Frontal cortex (tissue), 4 donors: Measurements from ENCODE around the gene TGFBRAP1. TPM values are rescaled to one million over a fixed set of nuclear protein-coding genes. Genes with fewer than 3 reads are reported as not detected.

Experiments used
- DNase-seq, 2 donors: peaks; one replicate each; pipeline ENCODE4 v3.0.0; 2012; ENCODE audit warnings: low spot score in 2 of 2
- FAIRE-seq: peaks from 2 replicates; lab custom pipeline; 2012; peaks lifted over from hg19 to GRCh38; lab: Jason Lieb, UNC
- total RNA-seq: library from RNA; depleted of rRNA; stranded (reverse); fragments of >200 nt; gene quantifications from one replicate; pipeline ENCODE4 v1.2.3, GENCODE V29; 2014
- donor health status: control.
- donor health status: control.
- donor health status: control.

The TGFBRAP1 gene, protein sequence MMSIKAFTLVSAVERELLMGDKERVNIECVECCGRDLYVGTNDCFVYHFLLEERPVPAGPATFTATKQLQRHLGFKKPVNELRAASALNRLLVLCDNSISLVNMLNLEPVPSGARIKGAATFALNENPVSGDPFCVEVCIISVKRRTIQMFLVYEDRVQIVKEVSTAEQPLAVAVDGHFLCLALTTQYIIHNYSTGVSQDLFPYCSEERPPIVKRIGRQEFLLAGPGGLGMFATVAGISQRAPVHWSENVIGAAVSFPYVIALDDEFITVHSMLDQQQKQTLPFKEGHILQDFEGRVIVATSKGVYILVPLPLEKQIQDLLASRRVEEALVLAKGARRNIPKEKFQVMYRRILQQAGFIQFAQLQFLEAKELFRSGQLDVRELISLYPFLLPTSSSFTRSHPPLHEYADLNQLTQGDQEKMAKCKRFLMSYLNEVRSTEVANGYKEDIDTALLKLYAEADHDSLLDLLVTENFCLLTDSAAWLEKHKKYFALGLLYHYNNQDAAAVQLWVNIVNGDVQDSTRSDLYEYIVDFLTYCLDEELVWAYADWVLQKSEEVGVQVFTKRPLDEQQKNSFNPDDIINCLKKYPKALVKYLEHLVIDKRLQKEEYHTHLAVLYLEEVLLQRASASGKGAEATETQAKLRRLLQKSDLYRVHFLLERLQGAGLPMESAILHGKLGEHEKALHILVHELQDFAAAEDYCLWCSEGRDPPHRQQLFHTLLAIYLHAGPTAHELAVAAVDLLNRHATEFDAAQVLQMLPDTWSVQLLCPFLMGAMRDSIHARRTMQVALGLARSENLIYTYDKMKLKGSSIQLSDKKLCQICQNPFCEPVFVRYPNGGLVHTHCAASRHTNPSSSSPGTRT
- total RNA-seq = 20.4 TPM

DNA sequence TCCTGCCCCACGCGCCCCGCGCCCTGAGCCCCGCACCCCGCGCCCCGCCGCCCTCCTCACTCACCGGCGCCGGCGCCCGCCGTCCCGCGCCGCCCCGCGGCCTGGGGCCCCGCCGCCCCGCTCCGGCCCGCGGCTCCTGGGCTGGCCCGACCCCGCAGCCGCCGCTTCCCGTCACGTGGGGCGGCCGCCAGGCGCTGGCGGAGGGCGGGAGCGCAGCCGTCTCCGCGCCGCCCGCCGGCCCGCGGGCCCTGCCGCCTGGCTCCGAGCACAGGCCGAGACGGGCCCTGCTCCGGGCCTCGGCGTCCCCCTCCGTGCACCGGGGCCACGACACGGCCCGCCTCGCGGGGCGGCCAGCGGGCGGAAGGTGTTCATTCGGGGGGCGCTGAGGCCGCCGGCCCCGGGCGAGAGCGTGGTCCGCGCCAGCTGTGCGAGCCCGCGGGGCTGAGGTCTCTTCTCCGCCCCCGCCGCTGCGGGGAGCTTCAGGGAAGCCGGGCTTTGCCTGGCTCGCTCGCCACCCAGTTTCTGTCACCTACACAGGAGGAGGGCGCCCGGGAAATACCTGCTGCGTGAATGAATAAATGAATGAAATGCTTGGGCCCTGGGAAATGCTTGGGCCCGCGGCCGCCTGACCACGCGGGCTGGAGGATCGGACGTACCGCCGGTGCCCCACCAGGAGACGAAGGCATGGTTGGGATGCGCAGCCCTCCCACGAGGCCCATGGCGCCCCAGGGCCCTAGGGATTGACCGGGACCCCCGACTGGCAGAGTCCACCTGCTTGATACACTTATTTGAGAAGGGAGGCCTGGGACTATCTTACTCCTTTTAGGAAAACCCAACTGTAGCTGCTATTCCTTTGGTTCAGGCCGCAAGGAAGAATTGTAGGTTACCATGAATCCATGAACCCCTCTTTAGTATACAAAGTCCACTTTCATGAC lies at the start of gene TGFBRAP1:
Gene TGFBRAP1, minus strand, starts transcription at position 175 of the 935 bp plus-strand sequence. CDS start 21,434 bp downstream, outside the sequence.
- no peak for FAIRE-seq
- peak; percentile 82 to 88 for DNase-seq

DNA sequence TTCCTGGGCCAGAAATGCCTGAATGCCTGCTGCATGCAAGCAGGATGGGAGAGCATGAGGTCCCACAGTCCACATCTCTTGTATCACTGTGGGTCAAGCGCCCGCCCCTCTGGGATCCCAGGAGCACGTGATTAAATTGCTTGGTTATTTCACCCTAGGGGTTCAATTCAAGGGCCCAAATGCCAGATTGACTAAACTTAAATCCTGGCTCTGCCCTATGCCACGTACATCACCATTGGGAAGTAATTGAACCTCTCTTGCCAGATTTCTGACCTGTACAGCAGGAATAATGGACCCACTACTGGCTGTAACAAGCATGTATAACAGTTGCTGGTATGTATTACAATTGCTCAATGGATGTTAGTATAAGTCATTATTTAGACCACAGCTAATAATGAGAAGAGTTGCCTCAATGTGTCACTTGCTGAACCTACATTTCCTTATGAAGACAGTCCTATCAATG lies 49.4 kb upstream of the TGFBRAP1 start:
- DNase-seq = no peak
- no peak for FAIRE-seq

DNA sequence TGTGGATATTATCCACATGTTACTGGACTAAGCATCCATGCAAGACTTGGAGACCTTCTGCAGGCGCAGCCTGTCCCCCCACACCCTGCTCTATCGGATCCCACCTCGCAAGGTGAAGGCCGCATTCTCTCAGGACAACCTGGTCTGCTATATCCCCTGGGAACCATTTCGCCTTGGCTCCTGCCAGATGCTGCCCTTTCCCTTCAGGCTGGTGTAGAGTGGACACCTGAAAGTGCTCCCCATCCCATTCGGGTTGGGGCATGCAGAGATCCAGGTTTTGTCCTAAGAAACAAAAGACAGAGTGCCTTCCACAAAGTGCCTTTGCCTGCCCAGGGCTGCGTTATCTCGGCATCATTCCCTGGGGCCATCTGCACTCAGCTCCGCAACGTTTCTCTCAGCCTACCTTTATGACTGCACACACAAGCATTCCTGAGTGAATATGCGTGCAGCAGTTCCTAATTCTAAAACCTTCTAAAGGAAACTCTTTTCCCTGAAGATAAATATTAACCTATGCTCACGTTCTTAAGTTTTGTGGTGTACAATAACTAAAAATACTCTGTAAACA lies 48.8 kb upstream of the TGFBRAP1 start:
- DNase-seq = no peak
- no peak for FAIRE-seq

DNA sequence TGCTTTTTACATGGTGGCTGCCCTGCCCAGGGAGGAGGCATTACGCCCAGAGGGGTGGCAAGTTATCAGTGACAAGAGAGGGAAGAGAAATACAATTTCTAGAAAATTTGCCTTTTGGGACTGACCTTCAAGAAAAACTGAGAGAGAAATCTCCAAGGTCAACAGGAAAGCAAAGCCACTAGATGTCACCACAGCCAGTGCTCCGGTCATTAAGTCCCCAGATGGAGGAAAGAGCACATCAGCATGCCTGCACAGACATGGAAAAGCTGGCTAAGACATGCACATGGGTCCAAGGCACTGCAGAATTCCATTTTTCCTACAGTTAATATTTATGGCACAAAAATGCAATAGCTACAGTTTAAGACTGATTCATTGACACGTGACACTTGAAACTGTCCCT lies 48.3 kb upstream of the TGFBRAP1 start:
- DNase-seq (no peak), FAIRE-seq (no peak)

DNA sequence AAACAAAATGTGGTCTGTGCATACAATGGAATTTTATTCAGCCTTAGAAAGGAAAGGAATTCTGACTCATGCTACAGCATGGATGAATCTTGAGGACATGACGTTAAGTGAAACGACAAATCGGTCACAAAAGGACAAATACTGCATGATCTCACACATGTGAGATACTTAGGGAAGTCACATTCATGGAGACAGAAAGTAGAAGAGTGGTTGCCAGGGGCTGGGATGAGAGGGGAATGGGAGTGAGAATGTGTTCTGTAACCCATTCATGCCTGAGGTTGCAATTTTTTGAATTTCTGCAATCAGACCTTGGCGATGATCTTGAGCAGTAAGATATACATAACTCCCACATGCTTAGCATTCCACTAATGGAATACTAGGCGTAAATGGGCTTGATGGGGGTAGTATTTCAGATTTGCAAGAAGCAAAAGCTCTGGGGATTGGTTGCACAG lies 47.3 kb upstream of the TGFBRAP1 start:
- FAIRE-seq = no peak

DNA sequence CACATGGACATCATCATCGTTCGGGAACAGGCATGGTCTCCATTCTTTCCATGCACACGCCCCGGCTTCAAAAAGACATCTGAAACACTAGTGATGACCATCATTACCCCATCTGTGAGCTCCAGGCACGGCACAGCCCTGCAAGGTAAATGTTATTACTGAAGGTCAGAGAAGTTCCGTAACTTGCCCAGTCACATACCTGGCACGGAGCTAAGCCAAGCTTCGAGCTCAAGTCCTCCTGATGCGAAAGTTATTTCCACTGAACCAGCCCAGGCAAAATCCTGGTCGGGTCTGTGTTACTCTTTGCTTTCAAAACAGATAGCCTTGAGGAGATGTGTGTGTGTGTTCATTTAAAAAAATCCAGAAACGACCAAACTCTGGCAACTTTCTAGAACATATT lies 46.5 kb upstream of the TGFBRAP1 start:
- no peak for DNase-seq
- no peak for FAIRE-seq

More for the DNA sequence above, 47.3 kb upstream of the TGFBRAP1 start:
- DNase-seq = no peak

DNA sequence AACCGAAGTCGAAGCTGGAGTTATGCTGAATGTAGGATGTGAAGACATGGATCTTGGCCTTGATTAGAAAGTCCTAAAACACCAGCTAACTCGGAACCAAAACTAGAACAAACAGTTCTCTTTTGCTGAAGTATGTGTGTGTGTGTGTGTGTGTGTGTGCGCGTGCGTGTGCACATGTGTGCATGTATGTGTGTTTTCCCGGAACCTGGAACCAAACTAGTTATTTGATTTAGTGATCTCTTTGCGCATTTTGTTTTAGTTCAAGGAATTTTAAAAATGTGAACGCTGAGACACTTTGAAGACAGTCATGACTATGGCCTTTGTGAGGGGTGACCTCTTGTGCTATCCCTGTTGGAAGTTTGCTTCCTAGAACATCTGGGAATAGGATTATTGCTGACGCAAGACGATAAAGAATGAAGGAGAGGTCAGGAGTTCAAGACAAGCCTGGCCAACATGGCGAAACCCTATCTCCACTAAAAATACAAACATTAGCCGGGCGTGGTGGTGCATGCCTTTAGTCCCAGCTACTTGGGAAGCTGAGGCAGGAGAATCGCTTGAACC lies 45.5 kb upstream of the TGFBRAP1 start:
- FAIRE-seq (no peak), DNase-seq (no peak)

DNA sequence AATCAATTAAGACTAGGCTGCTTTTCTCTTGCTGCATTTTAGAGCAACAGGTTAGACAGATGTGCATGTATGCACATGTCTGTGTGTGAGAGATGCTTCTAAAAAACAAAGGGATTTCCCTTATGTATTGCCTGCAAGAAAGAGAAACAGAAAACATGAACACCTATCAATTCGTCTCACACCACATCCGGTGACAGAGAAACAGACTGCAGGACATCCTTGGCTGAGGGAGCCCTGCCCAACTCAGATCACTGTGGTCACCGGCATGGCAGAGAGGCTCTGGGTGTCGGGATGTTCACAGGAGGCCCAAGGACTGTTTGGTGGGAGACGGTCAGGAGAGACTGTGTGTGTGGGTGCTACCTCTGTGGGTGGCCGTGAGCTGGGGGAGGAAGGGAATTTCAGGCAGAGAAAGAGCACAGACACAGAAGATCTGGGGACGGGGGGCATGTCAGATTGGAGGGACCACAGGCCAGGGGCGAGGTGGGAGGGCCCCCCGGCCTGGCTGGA lies 44.4 kb upstream of the TGFBRAP1 start:
- DNase-seq (no peak), FAIRE-seq (no peak)

DNA sequence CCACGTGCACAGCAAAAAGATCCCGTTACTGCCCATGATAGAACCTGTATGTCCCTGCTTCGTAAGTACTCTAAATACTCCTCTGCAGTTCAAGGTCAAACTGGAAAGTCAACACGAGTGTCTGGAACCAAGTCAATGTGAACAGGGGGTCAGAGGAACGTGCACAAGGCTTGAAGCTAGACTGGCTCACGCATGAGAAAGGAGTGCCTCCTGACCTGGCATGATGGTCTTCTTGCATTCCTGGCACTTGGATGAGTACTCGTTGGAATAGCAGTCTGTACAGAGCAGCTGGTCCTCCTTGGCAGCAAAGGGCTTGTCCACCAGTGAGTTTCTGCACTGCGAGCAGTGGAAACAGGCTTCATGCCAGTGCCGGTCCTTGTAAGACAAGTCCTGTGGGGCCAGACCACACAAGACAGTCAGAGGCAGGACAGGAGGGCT lies 43.8 kb upstream of the TGFBRAP1 start:
- no peak for FAIRE-seq

DNA sequence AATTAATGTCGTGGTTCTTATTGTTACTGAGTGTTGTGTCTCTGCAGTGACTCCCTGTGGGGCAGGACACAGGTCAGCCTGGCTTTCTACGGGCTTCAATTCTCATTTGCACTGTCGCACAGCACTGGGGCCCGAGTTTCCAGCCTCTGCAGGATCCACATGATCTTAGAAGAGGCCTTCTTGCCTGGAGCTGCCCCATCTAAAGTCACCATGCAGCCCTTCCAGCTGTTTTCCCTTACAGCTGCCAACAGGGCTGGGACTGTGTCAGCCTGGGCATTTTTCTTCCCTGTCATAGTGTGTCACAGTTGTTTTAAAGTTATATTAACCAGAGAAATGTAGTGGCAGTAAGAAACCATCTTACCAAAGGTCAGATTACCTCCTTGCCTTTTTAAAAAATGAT lies 42.3 kb upstream of the TGFBRAP1 start:
- DNase-seq = no peak
- FAIRE-seq = no peak

More for the DNA sequence above, 43.8 kb upstream of the TGFBRAP1 start:
- no peak for DNase-seq

DNA sequence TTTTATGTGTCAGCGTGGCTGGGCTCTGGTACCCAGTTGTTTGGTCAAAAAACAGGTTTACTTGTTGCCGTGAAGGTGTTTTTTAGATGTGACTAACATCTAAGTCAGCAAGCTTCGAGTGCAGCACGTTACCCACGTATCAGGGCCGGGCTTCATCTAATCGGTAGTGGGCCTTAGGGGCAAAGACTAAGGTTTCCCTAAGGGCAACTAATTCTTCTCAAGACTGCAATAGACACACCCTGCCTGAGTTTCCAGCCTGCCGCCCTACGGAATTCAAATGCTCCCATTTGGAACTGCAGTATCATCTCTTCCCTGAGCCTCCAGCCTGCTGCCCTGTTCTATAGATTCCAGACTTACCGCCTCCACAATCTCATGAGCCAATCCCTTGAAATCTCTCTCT lies 41.6 kb upstream of the TGFBRAP1 start:
- FAIRE-seq = no peak
- no peak for DNase-seq

DNA sequence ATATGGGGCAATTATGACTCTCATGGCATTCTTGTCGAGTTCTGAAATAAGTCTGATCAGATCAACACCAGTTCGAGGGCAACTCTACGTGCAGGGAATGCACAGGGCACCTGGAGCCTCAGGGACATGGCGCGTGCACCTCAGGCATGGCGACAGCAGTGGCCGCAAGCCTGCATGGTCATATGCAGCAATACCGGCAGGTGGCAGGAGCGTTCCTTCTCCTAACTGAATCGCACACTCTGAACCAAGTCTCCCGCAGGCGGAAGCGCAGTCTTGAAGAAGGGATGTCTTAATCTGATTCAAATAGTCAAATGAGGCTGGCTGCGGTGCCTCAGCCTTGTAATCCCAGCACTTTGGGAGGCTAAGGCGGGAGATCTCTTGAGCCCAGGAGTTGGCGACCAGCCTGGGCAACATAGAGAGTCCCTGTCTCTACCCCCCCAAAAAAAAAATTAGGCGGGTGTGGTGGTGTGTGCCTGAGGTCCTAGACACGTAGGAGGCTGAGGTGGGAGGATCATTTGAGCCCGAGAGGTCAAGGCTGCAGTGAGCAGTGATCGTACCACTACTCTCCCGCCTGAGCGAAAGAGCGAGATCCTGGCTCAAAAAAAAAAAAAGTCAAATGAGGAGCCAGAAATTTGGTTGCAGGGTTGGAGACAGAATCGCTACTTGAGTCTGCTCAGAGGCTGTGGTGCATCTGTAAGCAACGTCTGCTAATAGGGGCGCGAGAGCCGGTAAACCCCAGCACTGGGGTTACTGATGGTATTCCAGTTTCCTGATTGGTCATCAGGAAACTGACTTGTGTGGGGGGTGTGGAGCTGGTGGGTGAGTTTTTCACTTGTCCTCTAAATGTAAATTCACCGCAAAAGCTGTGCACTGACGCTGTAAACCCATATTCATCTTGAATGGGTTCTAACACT lies 40.5 kb upstream of the TGFBRAP1 start:
- FAIRE-seq = no peak

DNA sequence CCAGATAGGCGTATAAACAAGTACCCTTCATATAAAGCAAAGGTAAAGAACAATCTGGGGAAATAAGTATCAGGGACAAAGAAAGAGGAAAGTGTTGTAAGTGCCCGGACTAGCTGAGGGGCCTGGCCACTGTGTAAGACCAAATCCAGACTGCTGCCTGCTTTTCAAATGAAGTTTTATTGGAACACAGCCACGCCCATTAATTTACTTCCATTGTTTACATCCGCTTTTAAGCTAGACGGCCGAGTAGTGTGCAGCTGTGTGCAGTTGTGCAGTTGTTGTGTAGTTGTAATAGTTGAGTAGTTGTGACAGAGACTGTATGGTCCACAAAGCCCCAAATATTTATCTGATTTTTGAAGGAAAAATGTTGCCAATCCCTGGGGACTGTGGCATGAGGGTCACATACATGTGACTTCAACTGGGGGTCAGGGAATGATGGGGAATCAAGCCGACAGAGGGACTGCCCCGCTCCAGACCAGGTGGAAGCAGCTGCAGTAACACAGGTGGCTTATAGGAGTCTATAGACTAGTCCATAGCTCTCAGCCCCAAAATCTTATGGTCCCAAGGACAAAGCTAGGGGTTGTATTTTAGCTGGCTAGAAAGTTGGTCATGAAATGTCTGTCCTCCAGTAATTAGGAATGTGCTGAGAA lies 39.3 kb upstream of the TGFBRAP1 start:
- FAIRE-seq (no peak), DNase-seq (no peak)

More for the DNA sequence above, 40.5 kb upstream of the TGFBRAP1 start:
- peak; percentile 24 to 61 for DNase-seq

DNA sequence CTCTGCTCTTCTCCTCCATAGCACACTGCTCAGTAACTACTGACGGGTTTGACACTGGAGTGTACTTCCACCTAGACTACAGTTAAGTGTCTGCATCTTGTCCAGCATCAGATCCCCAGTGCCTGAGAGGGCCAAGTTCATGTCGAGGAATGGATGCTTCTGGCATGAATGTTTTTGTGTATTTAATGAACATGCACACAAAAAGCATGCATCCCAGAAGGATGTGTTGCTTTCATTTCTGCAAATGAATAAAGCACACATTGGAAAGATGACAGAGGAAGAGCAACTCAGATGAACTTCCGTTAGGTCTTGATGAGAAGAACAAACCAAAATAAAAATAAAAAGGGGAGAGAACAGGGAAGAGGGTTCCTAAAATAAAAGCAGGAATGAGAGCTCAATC lies 35.7 kb upstream of the TGFBRAP1 start:
- no peak for FAIRE-seq

DNA sequence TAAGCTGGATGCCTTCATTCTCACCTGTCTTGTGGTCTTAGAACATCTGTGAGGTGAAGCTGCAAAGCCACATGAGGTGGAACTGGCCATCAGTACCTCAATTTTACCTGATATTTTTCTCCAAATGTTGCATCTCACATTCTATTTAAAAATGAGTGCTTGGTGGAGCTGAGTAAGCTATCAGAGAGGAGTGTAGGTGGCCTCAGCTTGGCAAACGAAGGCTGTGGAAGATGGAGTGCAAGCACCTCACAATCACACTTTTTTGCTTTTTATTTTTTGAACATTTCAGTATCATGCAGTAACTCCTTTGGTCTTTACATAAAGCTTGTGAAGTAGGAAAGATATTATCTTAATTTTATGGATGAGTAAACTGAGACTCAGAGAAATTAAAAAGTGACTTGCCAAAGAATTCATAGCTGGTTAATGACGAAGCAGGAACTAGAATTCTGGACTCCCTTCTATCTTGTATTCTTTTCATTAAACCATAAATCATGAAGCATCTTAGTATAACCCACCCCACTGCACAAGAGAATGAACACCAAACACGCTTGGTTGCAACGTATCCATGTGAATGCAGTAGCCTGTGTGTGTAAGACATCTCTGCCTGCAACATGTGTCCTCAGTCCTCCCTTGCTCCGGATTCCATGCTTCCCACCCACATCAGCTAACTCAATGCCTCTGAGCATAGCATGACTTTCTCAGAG lies 35.1 kb upstream of the TGFBRAP1 start:
- DNase-seq = no peak
- no peak for FAIRE-seq

More for the DNA sequence above, 35.7 kb upstream of the TGFBRAP1 start:
- DNase-seq = no peak

DNA sequence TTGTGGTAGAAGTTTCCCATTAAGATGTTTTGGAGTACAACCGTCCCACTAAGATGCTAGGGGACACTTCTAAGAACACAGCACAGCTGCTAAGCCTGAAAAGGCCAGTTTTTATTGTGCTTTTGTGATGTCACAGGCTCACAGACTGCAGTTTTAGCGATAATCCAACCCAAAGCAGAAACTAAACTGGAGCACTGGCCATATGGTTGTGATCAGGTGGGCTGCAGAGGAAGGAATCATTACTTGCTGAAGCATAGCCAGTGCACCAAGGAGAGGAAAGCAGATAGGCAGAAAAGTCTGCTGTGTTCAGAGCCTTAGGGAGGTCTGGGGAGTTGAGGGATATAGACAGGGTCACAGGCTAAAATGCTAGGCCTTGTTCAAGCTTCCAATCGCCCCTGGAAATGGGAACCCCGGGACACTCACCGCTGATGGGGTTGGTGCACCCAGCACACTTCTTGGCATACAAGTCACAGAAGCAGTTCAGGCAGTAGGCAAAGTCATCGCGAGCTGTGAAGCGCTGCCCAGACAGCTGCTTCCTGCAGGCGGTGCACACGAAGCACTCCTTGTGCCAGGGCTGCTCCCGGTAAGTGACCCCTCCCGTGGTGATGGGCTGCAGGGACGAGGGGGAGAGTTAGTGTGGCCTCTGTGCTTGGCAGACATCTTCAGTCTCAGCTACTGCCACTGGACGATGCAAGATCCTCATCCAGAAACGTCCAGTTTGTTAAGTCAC lies 33.5 kb upstream of the TGFBRAP1 start:
- FAIRE-seq = no peak
- no peak for DNase-seq
